CD4-positive, alpha-beta memory T cell (primary cell): Measurements from ENCODE around the gene HSPB6. TPM values are rescaled to one million over a fixed set of nuclear protein-coding genes. Genes with fewer than 3 reads are reported as not detected.
"Not testable (repeated sequence)": the region's sequence is repeated elsewhere in the genome, so short reads cannot be mapped to it uniquely, and the experiment has no call there.

Experiments
- CTCF ChIA-PET: fragments of 350-600 bp; sonication (Branson Sonifier 250); formaldehyde crosslinking; loops from one replicate; lab custom pipeline; 2021; ENCODE audit warnings: inconsistent platforms; ENCODE audit not compliant: partially characterized antibody; lab: Charles Lee
- POLR2A ChIA-PET: fragments of 350-600 bp; sonication (Branson Sonifier 250); formaldehyde crosslinking; loops from one replicate; lab custom pipeline; 2021; ENCODE audit not compliant: partially characterized antibody; lab: Charles Lee
- DNase-seq, 5 donors: peaks; one replicate each; pipeline versions ENCODE4 v3.0.0 to v3.0.0-alpha.2; 2020 to 2022; ENCODE audit warnings: mixed read lengths in 1 of 5
- H3K27ac ChIP-seq: one replicate; pipeline ENCODE4 v1.7.0; 2013; ENCODE audit warnings: low read depth, low read length
- H3K27me3 ChIP-seq: 2 replicates; pipeline ENCODE4 v1.7.0; 2013; ENCODE audit warnings: mild to moderate bottlenecking, low read length, moderate library complexity; ENCODE audit not compliant: insufficient read depth
- H3K36me3 ChIP-seq: 2 replicates; pipeline ENCODE4 v1.7.0; 2013; ENCODE audit warnings: mild to moderate bottlenecking, low read length, moderate library complexity; ENCODE audit not compliant: insufficient read depth
- H3K4me1 ChIP-seq: 2 replicates; pipeline ENCODE4 v1.7.0; 2013; ENCODE audit warnings: mild to moderate bottlenecking, low read length, moderate library complexity; ENCODE audit not compliant: insufficient read depth
- H3K4me3 ChIP-seq, 2 donors: one replicate each; pipeline ENCODE4 v1.7.0; 2013; ENCODE audit warnings: low read length in 2 of 2, mild to moderate bottlenecking in 1 of 2
- H3K9me3 ChIP-seq, 2 donors: one replicate each; pipeline ENCODE4 v1.7.0; 2013; ENCODE audit warnings: low read length in 2 of 2, control low read depth in 1 of 2; ENCODE audit not compliant: control insufficient read depth in 1 of 2
- H3K27ac Mint-ChIP-seq, 7 donors: one replicate each; pipeline ENCODE4 v1.8.0; 2020 to 2021; ENCODE audit warnings: mixed read lengths in 7 of 7, mild to moderate bottlenecking in 6 of 7, inconsistent platforms in 3 of 7, moderate library complexity in 3 of 7
- H3K27me3 Mint-ChIP-seq, 2 donors: one replicate each; pipeline ENCODE4 v1.8.0; 2020 to 2021; ENCODE audit warnings: mixed read lengths in 2 of 2
- H3K36me3 Mint-ChIP-seq, 2 donors: one replicate each; pipeline ENCODE4 v1.8.0; 2020 to 2021; ENCODE audit warnings: mixed read lengths in 2 of 2, inconsistent platforms in 1 of 2, mild to moderate bottlenecking in 1 of 2
- H3K4me1 Mint-ChIP-seq, 4 donors: one replicate each; pipeline ENCODE4 v1.8.0; 2020 to 2021; ENCODE audit warnings: mixed read lengths in 4 of 4, mild to moderate bottlenecking in 1 of 4
- H3K4me3 Mint-ChIP-seq, 8 donors: one replicate each; pipeline ENCODE4 v1.8.0; 2020 to 2021; ENCODE audit warnings: mixed read lengths in 8 of 8, mild to moderate bottlenecking in 7 of 8, moderate library complexity in 6 of 8, inconsistent platforms in 3 of 8
- H3K9me3 Mint-ChIP-seq, 8 donors: one replicate each; pipeline ENCODE4 v1.8.0; 2020 to 2021; ENCODE audit warnings: mixed read lengths in 8 of 8, mild to moderate bottlenecking in 5 of 8, inconsistent platforms in 3 of 8, moderate library complexity in 1 of 8
- intact Hi-C: fragments of 100-400 bp; cut with micrococcal nuclease; formaldehyde crosslinking; loops from one replicate; pipeline ENCODE4 v1.15.1; 2023
- polyA plus RNA-seq, 2 donors: library from polyadenylated mRNA; unstranded; fragments of 300-500 nt; fragmentation: Illumina TruSeq; gene quantifications; one replicate each; pipeline ENCODE4 v1.2.3, GENCODE V29; 2021
- total RNA-seq, 2 experiments: library from RNA; stranded (reverse); gene quantifications; one replicate each; pipeline ENCODE4 v1.2.3, GENCODE V29; 2021

The HSPB6 gene
- total and polyA plus RNA-seq, 4 experiments from 2014 or later = not detected

DNA sequence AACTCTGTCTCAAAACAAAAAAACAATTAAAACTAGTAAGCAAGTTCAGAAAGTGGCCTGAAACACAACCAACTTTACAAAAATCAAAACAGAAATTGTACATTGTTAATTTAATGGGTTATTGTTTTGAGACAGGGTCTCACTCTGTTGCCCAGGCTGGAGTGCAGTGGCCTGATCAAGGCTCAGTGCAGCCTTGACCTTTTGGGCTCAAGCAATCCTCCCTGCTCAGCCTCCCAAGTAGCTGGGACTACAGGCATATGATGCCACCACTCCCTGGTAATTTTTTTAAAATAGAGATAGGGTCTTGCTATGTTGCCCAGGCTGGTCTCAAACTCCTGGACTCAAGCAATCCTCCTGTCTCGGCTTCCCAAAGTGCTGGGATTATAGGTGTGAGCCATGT lies 38.7 kb upstream of the HSPB6 start:
- intact Hi-C loops, H3K27ac ChIP-seq, H3K36me3 ChIP-seq, H3K27me3 ChIP-seq, POLR2A ChIA-PET, H3K27ac Mint-ChIP-seq, H3K4me3 ChIP-seq, CTCF ChIA-PET, DNase-seq, H3K4me1 ChIP-seq, H3K9me3 ChIP-seq, H3K9me3 Mint-ChIP-seq, H3K36me3 Mint-ChIP-seq, H3K4me3 Mint-ChIP-seq: not testable (repeated sequence)
- peaks cover 0 to 13% (median 2%) of the 10 kb centered on the region in 4 donors for H3K4me1 Mint-ChIP-seq
- peaks cover 19 to 24% of the 10 kb centered on the region in 2 donors for H3K27me3 Mint-ChIP-seq

DNA sequence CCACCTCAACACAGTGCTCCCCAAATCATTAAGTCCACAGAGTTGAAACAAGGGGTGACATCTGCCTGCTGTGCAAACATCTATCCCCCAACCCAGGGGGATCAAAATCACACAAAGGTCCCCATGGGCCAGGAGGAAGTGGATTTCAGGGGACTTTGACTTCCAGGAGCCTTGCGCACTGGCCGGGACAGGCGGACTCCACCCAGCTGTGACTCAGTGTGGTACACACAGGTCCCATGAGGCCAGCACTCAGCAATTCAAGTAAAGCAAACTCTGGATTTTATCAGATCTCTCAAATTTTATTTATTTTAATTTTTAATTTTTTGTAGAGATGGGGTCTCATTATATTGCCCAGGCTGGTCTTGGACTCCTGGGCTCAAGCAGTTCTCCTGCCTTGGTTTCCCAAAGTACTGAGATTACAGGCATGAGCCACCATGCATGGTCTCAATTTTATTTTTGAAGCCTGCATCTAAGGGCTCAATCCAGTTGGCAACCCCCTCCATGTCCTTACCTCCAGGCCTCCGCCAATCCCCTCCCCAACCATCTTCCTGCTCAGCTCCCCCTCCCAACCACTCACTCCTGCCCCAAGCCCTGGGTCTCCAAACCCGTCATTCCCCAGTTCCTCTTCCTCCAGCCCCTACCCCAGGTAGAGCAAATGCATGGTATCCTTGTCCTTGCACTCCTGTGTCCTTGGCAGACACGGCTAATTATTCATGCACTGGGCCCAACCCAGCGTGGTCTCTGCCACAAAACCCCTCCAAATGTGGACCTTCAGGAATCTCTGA lies 36.7 kb upstream of the HSPB6 start:
- CTCF ChIA-PET = no interaction called here
- Histone ChIP-seq H3K36me3 (no peaks in the 10 kb centered on the region), H3K27ac (no peak overlapping the region), H3K4me1 (no peaks in the 10 kb centered on the region), H3K4me3 (no peak overlapping the region), H3K27me3 (no peaks in the 10 kb centered on the region), H3K9me3 (no peaks in the 10 kb centered on the region)
- peaks cover 0 to 13% (median 2%) of the 10 kb centered on the region in 4 donors for H3K4me1 Mint-ChIP-seq
- H3K36me3 Mint-ChIP-seq = no peaks in the 10 kb centered on the region
- DNase-seq = no peak
- peaks cover 0 to 3% (median 0%) of the 10 kb centered on the region in 8 donors for H3K9me3 Mint-ChIP-seq
- no peak overlapping the region for H3K4me3 Mint-ChIP-seq
- POLR2A ChIA-PET = no interaction called here
- H3K27ac Mint-ChIP-seq = no peak overlapping the region
- intact Hi-C loops = no loop called here
- H3K27me3 Mint-ChIP-seq = peaks cover 17 to 22% of the 10 kb centered on the region in 2 donors

DNA sequence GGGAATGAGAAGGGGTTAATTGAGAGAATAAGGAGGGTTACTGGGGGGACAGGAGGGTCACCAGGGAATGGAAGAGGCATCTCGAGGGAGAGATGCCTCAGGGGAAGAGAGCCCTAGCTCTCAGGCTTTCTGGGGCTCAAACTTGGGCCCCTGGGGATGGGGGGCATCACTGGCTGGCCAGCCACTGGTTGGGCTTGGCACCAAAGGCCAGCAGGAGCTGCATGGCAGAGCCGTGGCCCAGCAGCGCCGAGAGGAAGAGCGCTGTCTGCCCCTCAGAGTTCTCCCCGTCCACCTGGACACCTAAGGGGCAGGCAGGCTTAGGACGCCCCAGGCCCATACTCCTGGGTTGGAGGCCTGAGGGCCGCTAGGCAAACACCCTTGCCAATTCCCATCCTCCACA lies 36.1 kb upstream of the HSPB6 start:
- intact Hi-C loops = no loop called here

DNA sequence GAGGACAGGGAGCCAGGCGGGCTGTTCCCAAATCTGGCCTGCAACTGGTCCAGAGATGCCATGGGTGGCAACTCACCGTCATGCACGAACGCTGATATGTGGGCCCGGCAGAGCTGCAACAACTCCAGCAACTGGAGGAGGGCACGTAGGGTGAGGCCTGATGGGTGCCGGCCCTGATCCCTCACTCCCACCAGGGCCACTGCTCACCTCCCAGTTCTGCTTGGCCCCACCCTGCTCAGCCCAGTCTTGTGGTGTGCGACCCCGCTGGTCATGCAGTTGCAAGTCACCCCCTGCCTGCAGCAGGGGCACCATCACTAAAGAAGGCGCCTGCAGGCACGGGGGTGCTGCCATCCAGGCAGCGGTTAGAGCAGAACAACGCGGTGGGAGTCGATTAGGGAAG lies 35.5 kb upstream of the HSPB6 start:
- Mint-ChIP-seq H3K4me1 (peaks cover 0 to 11% (median 2%) of the 10 kb centered on the region in 4 donors), H3K27me3 (peaks cover 17 to 19% of the 10 kb centered on the region in 2 donors), H3K36me3 (no peaks in the 10 kb centered on the region), H3K4me3 (no peak overlapping the region), H3K27ac (no peak overlapping the region), H3K9me3 (peaks cover 0 to 3% (median 0%) of the 10 kb centered on the region in 8 donors)
- Histone ChIP-seq H3K36me3 (no peaks in the 10 kb centered on the region), H3K4me1 (no peaks in the 10 kb centered on the region), H3K4me3 (no peak overlapping the region), H3K9me3 (no peaks in the 10 kb centered on the region), H3K27ac (no peak overlapping the region), H3K27me3 (no peaks in the 10 kb centered on the region)
- DNase-seq = no peak
- intact Hi-C loops = no loop called here
- ChIA-PET CTCF (no interaction called here), POLR2A (no interaction called here)

More for the DNA sequence above, 36.1 kb upstream of the HSPB6 start:
- no peak overlapping the region for H3K27ac Mint-ChIP-seq
- Histone ChIP-seq H3K9me3 (no peaks in the 10 kb centered on the region), H3K4me3 (no peak overlapping the region), H3K27me3 (no peaks in the 10 kb centered on the region), H3K27ac (no peak overlapping the region), H3K36me3 (no peaks in the 10 kb centered on the region), H3K4me1 (no peaks in the 10 kb centered on the region)
- ChIA-PET CTCF (no interaction called here), POLR2A (no interaction called here)
- no peak overlapping the region for H3K4me3 Mint-ChIP-seq
- H3K36me3 Mint-ChIP-seq = no peaks in the 10 kb centered on the region
- DNase-seq = no peak
- peaks cover 17 to 20% of the 10 kb centered on the region in 2 donors for H3K27me3 Mint-ChIP-seq
- H3K4me1 Mint-ChIP-seq = peaks cover 0 to 13% (median 2%) of the 10 kb centered on the region in 4 donors
- peaks cover 0 to 3% (median 0%) of the 10 kb centered on the region in 8 donors for H3K9me3 Mint-ChIP-seq

DNA sequence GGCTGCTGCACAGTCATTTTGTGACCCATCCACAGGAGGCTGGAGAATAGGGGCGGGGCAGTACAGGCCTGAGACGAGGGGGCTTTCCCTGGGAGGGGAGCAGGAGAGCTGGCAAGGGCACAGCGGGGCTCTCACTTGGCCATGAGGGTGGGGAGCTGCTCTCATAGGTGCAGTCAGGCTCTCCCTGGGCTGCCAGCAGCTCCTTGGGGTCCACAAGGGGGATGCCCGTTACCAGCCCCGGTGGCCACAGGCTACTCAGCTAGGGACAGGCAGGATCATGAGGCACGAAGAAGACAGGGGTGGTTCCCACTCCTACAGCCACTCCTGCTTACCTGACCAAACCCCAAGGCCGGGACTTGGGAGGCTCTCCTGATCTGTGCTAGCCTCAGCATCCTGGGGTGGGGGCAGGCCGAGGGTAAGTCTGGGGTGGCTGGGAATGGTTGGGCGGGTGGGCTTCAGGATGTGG lies 35.0 kb upstream of the HSPB6 start:
- H3K9me3 ChIP-seq = no peaks in the 10 kb centered on the region
- no peaks in the 10 kb centered on the region for H3K27me3 ChIP-seq
- no peaks in the 10 kb centered on the region for H3K36me3 ChIP-seq
- Mint-ChIP-seq H3K27ac (no peak overlapping the region), H3K9me3 (peaks cover 0 to 3% (median 0%) of the 10 kb centered on the region in 8 donors), H3K4me1 (peaks cover 0 to 6% (median 0%) of the 10 kb centered on the region in 4 donors), H3K27me3 (peaks cover 13 to 15% of the 10 kb centered on the region in 2 donors), H3K36me3 (no peaks in the 10 kb centered on the region), H3K4me3 (no peak overlapping the region)
- intact Hi-C loops = no loop called here
- ChIA-PET CTCF (no interaction called here), POLR2A (interaction anchor here (1.2 kb wide), 1 partner anchor 98 kb away, joined by 3 read pairs; no protein-coding TSS in a partner anchor)
- no peak overlapping the region for H3K4me3 ChIP-seq
- no peak overlapping the region for H3K27ac ChIP-seq
- no peaks in the 10 kb centered on the region for H3K4me1 ChIP-seq
- no peak for DNase-seq

DNA sequence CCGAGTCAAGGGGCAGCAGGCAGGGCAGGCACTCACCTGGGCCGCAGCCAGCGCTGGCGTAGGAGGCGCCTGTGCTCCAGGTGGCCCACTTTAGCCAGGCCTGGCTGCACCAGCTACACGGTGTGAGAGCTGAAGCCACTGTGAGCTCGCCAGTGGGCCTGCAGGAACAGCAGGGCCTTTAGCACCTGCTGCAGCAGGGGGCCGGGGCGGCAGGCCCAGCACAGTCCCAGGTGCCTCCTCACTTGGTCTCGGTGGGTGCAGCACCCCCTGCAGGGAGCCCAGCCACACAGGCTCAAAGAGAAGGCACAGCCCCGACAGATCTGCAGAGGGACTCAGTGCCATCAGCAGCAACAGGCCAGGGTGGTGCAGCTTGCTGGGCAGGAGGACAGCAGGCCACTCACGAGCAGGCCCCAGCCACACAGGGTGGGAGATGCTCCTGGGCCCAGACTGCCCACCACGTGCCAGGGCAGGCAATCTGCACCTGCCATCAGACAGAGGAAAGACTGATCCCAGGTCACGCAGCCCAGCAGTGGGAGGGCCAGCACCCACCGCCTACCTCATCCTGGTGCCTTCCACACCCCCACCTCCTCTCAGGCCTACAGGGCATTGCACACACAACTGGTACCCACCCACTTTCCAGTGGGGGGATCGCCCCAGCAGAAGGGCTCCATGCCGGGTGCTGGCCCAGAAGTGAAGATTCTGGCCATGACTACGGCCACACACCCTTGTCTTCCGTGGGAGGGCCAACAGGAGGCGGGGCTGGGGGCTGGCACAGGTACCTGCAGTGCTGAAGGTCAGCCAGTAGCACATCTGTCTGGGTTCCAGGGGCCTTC lies 34.4 kb upstream of the HSPB6 start:
- H3K27ac Mint-ChIP-seq = no peak overlapping the region
- Histone ChIP-seq H3K27ac (no peak overlapping the region), H3K27me3 (no peaks in the 10 kb centered on the region), H3K4me3 (no peak overlapping the region), H3K4me1 (no peaks in the 10 kb centered on the region), H3K9me3 (no peaks in the 10 kb centered on the region), H3K36me3 (no peaks in the 10 kb centered on the region)
- intact Hi-C loops = no loop called here
- peaks cover 0 to under 1% (median 0%) of the 10 kb centered on the region in 8 donors for H3K9me3 Mint-ChIP-seq
- H3K27me3 Mint-ChIP-seq = peaks cover 8 to 9% of the 10 kb centered on the region in 2 donors
- no peak overlapping the region for H3K4me3 Mint-ChIP-seq
- ChIA-PET POLR2A (interaction anchor here (1.2 kb wide), 1 partner anchor 97 kb away, joined by 3 read pairs; no protein-coding TSS in a partner anchor), CTCF (interaction anchor here (0.6 kb wide), 1 partner anchor 156 kb away, joined by 3 read pairs; no protein-coding TSS in a partner anchor)
- no peaks in the 10 kb centered on the region for H3K4me1 Mint-ChIP-seq
- H3K36me3 Mint-ChIP-seq = no peaks in the 10 kb centered on the region
- peak in 1 of 5 donors; percentile 9 for DNase-seq
